Right lobe of liver (tissue), 6 donors: Measurements from ENCODE around the gene CARD8. TPM values are rescaled to one million over a fixed set of nuclear protein-coding genes. Genes with fewer than 3 reads are reported as not detected.

Source experiments
- ATAC-seq, 4 donors: fragments of 200-7000 bp; cut with Tn5 transposase; one replicate each; pipeline ENCODE4 v1.9.1; 2020; ENCODE audit warnings: mild to moderate bottlenecking in 4 of 4, moderate library complexity in 4 of 4
- DNase-seq, 3 donors: peaks; one replicate each; pipeline ENCODE4 v3.0.0-alpha.2; 2020
- H3K27ac ChIP-seq, 3 donors: fragments of 200-600 bp; one replicate each; pipeline ENCODE4 v1.8.0; 2022
- H3K27me3 ChIP-seq, 2 donors: fragments of 200-600 bp; one replicate each; pipeline ENCODE4 v1.8.0; 2022
- H3K36me3 ChIP-seq, 4 donors: fragments of 200-600 bp; sonication (generic) in 1 of 4; one replicate each; pipeline versions ENCODE4 v1.5.1 to v1.8.0; 2017 to 2022; ENCODE audit warnings: control low read depth in 1 of 4
- H3K4me1 ChIP-seq, 4 donors: fragments of 200-600 bp; sonication (generic) in 1 of 4; one replicate each; pipeline versions ENCODE4 v1.5.1 to v1.8.0; 2017 to 2022; ENCODE audit warnings: control low read depth in 1 of 4
- H3K4me3 ChIP-seq, 3 donors: fragments of 200-600 bp; one replicate each; pipeline ENCODE4 v1.8.0; 2022
- H3K9me3 ChIP-seq, 4 donors: fragments of 200-600 bp; sonication (generic) in 1 of 4; one replicate each; pipeline versions ENCODE4 v1.5.1 to v1.8.0; 2017 to 2022; ENCODE audit warnings: control low read depth in 1 of 4
- CTCF ChIP-seq, 4 donors: fragments of 200-600 bp in 3 of 4; fragments of 450-650 bp in 1 of 4; IDR thresholded peaks; one replicate each; pipeline versions ENCODE4 v1.5.1 to v1.8.0; 2016 to 2022; ENCODE audit warnings: antibody characterized with exemption in 4 of 4, mild to moderate bottlenecking in 2 of 4
- POLR2A ChIP-seq: fragments of 450-650 bp; IDR thresholded peaks from one replicate; pipeline ENCODE4 v1.6.1; 2017; ENCODE audit warnings: antibody characterized with exemption, mild to moderate bottlenecking
- WGBS: methylation state at CpG from one replicate; pipeline ENCODE4 v1.1.6; 2018; ENCODE audit warnings: low coverage, low lambda C conversion rate; ENCODE audit not compliant: insufficient coverage; ENCODE audit errors: missing lambda C conversion rate; 5-methylcytosine and 5-hydroxymethylcytosine counted together
- intact Hi-C, 2 donors: fragments of 100-400 bp; cut with DNase I; formaldehyde crosslinking; loops; one replicate each; pipeline versions ENCODE4 v1.11.2 to v1.14.1; 2022
- total RNA-seq, 6 experiments: library from RNA; depleted of rRNA in 2 of 6; stranded (reverse); fragments of >200 nt in 2 of 6; fragmentation: NEBNext Ultra II Directional in 3 of 6; extraction: Animal tissue kit (Norgen Biotek cat#: 25700) in 3 of 6; gene quantifications; one replicate each; pipeline versions ENCODE4 v1.1.0 to v1.2.4, GENCODE V29; 2016 to 2023
- donor health status: DM: no; HTN: yes; CAD: no.
- donor health status: DM: no; HTN: no; CAD: no.
- donor health status: DM: no; HTN: no; CAD: no.
- donor health status: DM: no; HTN: yes; CAD: no.
- donor health status: DM: no; HTN: yes; CAD: no.

The CARD8 gene
- total RNA-seq, 6 experiments from 2014 or later, result 15.4 to 24.5 (median 19.8) TPM

GRCh38 chr19:48158210-48158790 lies 97.4 kb downstream of the CARD8 start:
- no peak for DNase-seq
- no peaks in the 10 kb centered on the region for H3K27me3 ChIP-seq
- intact Hi-C loops, result no loop called here

More at GRCh38 chr19:48158210-48158790, 97.4 kb downstream of the CARD8 start:
- Histone ChIP-seq H3K4me3 (no peak overlapping the region), H3K27ac (no peak overlapping the region), H3K9me3 (no peaks in the 10 kb centered on the region), H3K4me1 (no peaks in the 10 kb centered on the region), H3K36me3 (no peaks in the 10 kb centered on the region)
- ATAC-seq, result peak in 1 of 4 donors; percentile 34
- 73% methylated on average over 4 of the region's 12 CpGs for WGBS
- TF ChIP-seq POLR2A (no peak), CTCF (IDR thresholded peaks at IDR 0.05) (no peak)

Other genes starting within 250 kb of the CARD8 start
- gene CABP5, start 211.8 kb downstream of the CARD8 start, total RNA-seq, result not detected
- 10 to 100 TPM in 3 of 6 experiments, 1 to 10 TPM in 3; 3.8 to 29.7 (median 9.8) TPM for gene PLA2G4C, start 145.1 kb downstream of the CARD8 start, total RNA-seq
- gene LIG1, start 85.6 kb downstream of the CARD8 start, total RNA-seq, result 10 to 100 TPM in 2 of 6 experiments, 1 to 10 TPM in 4; 5.2 to 16.6 (median 7.7) TPM
- gene ZSWIM9, start 85.2 kb downstream of the CARD8 start, total RNA-seq, result 1 to 10 TPM; 1.5 to 2.5 (median 2.0) TPM
- under 1 TPM in 1 of 6 experiments, not detected in 5; 0.49 TPM for gene ZNF114, start 14.2 kb upstream of the CARD8 start, total RNA-seq
- 10 to 100 TPM in 1 of 6 experiments, 1 to 10 TPM in 5; 2.8 to 14.2 (median 5.6) TPM for gene EMP3, start 69.6 kb upstream of the CARD8 start, total RNA-seq
- gene TMEM143, start 108.0 kb upstream of the CARD8 start, total RNA-seq, result 10 to 100 TPM in 3 of 6 experiments, 1 to 10 TPM in 3; 6.5 to 15.1 (median 9.8) TPM
- under 1 TPM in 1 of 6 experiments, not detected in 5; 0.80 TPM for gene SYNGR4, start 108.5 kb upstream of the CARD8 start, total RNA-seq
- 10 to 100 TPM; 69.1 to 83.1 (median 77.1) TPM for gene KDELR1, start 135.6 kb upstream of the CARD8 start, total RNA-seq
- under 1 TPM; 0.09 to 0.29 (median 0.22) TPM for gene GRIN2D, start 137.8 kb upstream of the CARD8 start, total RNA-seq
- 10 to 100 TPM; 14.7 to 31.0 (median 17.6) TPM for gene GRWD1, start 190.1 kb upstream of the CARD8 start, total RNA-seq
- under 1 TPM; 0.22 to 0.44 (median 0.31) TPM for gene KCNJ14, start 199.7 kb upstream of the CARD8 start, total RNA-seq
- 10 to 100 TPM in 5 of 6 experiments, 1 to 10 TPM in 1; 7.7 to 22.7 (median 13.5) TPM for gene CYTH2, start 213.5 kb upstream of the CARD8 start, total RNA-seq